ENCODE results near the gene ERFE.

Gene ERFE

GRCh38 chr2:238126338-238126737 is 32.4 kb upstream of the ERFE start:
- DNase-seq: no peak

GRCh38 chr2:238126775-238127164 is 32.0 kb upstream of the ERFE start:
- no peak for DNase-seq

GRCh38 chr2:238127165-238128060 is 31.4 kb upstream of the ERFE start:
- no peak for DNase-seq

GRCh38 chr2:238128061-238128440 is 30.7 kb upstream of the ERFE start:
- DNase-seq: no peak

GRCh38 chr2:238128534-238129001 is 30.2 kb upstream of the ERFE start:
- no peak for DNase-seq

GRCh38 chr2:238129166-238130010 is 29.4 kb upstream of the ERFE start:
- DNase-seq: no peak

GRCh38 chr2:238130111-238130695 is 28.6 kb upstream of the ERFE start:
- no peak for DNase-seq

GRCh38 chr2:238130696-238131628 is 27.8 kb upstream of the ERFE start:
- no peak for DNase-seq

GRCh38 chr2:238131761-238132462 is 26.9 kb upstream of the ERFE start:
- DNase-seq: no peak

- no peak for DNase-seq
Observed at GRCh38 chr2:238132463-238133450, 26.0 kb upstream of the ERFE start.

GRCh38 chr2:238133499-238134392 is 25.0 kb upstream of the ERFE start:
- no peak for DNase-seq

GRCh38 chr2:238134393-238134785 is 24.4 kb upstream of the ERFE start:
- DNase-seq: no peak

GRCh38 chr2:238135601-238136150 is 23.1 kb upstream of the ERFE start:
- DNase-seq: no peak

- no peak for DNase-seq
Observed at GRCh38 chr2:238136820-238137537, 21.8 kb upstream of the ERFE start.

GRCh38 chr2:238137885-238138284 is 20.9 kb upstream of the ERFE start:
- DNase-seq: no peak

GRCh38 chr2:238138331-238139195 is 20.2 kb upstream of the ERFE start, which contains the start of gene KLHL30:
Gene KLHL30 (plus strand): TSS chr2:238138668. CDS start chr2:238140755, 2,087 bp downstream.
- no peak for DNase-seq

Data from activated CD4-positive, CD25-positive, alpha-beta regulatory T cell treated with anti-CD3 and anti-CD28 coated beads, Interleukin-2, amount 50 U/mL, for 72 hours (primary cell).